Activated naive CD4-positive, alpha-beta T cell (primary cell): ENCODE measurements around the gene BPHL.
"Not testable (repeated sequence)": the region's sequence is repeated elsewhere in the genome, so short reads cannot be mapped to it uniquely, and the experiment has no call there.

Source experiments
- DNase-seq, 4 experiments: peaks; one replicate each; lab custom pipeline; 2025; lab: John Stamatoyannopoulos, UW

Gene BPHL

DNA sequence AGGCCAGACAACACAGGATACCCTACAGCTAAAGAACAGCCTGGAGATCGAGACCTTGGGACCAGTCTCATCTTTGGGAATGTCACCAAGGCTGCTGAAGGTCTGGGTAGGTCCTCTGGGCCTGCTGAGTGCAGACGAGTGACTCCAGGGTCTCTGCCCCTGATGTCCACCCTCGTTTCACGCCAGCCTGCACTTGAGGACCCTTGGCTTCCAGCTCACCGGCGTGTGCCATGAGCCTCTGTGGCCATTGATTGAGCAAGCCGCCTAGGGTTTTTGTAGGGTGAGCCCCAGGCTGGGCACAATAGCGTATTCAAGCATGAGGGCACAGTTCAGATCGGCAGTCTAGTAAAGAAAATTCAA lies 4.3 kb downstream of the BPHL start:
- DNase-seq, result no peak

DNA sequence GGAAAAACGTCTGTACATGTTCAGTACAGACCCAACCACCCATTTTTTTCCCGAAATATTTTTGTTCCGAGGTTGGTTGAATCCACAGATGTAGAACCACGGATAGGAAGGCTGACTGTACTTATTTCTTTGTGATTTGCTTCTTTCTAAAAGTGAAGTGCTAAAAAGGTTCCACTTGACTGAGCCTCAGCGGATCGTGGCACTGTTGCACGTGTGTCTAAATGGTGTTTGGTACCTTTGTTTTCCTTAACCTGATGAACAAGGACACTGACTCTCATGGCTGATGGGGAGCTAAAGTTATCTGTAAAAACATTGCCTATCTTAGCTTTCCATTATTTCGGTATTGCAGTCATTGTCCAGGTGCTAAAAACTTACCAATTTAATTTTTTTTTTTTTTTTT lies 6.2 kb downstream of the BPHL start:
- no peak for DNase-seq

DNA sequence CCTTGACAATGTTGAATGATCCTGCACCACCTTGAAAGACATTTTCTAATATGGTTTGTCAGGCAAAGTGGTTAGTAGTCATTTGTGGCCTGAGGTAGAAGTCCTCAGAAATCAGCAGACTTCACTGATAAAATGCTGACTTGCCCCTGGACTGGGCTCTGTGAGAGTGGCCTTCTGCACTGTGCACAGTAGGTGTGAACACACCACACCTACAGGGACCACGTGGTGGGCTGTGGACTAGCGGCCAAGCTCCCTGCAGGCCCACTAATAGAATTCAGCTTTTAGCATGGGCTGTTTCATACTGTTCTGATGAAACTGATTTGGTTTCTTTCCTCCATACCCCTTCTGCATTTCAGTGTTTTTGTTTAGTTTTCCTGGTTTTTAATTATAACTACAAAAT lies 7.3 kb downstream of the BPHL start:
- DNase-seq, result no peak

DNA sequence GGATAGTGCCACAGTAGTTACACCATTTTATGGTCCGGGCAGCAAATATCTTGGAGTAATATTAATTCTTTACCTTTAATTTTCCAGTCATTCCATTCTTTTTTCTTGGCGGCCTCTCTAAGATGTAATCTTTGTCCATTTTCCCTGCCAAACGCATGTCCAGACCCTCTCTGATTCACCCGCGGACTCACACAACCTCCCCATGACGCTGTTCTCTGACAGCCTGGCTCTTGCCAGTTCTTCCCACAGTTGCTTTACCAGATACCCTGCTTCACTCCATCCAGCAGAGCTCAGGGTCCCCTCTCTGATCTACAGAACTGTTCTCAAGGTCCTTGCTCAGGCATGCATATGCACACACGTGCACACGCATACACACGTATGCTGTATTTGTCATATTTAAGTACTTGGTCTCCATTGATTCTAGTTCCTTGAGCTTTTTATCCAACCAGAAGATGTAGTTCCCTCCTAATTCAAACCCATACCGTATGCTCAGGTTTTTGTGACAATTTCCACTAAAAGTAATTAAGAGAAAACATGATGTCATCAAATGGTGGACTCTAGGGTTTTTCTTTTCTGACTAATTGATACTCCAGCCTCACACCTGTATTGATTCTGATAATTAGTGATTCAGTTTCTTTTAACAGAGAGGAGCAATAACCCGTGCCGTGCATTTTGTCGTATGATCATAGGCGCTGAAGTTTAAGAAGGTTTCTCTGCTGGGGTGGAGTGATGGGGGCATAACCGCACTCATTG lies 10.0 kb downstream of the BPHL start:
- no peak for DNase-seq

DNA sequence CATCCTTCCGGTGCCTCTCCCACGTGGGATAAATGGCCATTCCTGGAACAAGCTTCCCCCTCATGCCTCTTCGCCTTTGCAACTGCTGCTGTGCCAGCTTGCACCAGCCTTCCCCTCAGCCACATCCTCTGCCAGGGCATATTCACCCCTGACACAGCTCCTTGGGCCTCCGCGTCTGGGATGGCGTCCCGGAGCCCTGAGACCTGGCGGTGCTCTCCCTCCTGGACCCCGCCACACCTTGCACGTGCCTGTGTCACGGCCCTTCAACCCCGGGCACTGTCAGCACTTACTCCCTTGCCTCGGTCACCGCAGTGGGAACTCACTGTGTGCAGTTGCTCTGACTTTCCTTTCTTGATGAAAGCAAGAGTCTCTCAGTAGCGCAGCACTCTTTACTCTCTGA lies 13.2 kb downstream of the BPHL start:
- no peak for DNase-seq

DNA sequence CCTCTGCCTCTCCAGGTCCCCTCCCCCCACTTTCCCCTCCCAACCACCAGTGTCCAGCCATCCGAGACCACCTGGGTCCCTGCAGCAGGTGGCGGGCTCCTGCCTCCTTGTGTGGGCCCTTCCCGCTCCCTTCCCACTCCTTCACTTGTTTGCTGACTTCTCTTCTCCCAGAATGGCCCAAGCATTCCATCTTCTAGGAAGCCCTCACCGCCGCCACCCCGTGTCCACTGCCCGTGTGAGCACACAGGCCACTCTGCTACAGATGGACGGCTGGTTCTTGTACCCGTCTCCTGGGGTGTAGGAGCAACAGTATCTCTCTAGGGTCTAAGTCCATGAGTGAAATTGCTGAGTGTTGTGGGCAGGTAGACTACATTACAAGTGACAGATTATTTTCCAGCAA lies 15.0 kb downstream of the BPHL start:
- DNase-seq, result no peak

DNA sequence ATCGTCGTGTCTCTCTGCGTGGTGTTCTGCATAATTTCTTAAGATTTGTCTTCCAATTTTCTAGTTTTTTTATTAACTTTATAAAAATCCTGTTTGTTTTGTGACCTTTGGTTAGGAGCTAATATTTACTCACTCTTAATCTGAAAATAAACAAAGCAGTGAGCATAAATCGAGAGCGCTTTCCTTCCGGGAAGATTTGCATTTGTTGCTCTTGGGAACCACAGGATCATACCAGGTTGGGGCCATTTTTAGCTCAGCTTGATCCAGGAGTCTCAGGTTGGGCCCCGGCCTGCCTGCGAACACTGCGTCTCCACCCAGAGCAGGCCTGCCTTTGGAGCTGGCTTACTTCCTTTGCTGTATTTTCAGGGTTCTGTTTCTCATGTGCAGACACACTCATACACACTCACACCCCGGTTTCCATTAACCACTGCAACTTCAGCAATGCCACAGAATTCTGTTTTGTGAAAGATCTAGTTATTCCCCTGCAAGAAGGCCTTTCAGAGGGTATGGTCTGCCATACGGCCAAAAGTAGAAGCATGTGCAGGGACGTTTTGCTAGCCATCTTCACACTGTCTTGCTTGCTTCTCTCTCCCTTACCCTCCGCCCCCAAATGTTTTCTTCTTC lies 17.3 kb downstream of the BPHL start:
- DNase-seq, result no peak

DNA sequence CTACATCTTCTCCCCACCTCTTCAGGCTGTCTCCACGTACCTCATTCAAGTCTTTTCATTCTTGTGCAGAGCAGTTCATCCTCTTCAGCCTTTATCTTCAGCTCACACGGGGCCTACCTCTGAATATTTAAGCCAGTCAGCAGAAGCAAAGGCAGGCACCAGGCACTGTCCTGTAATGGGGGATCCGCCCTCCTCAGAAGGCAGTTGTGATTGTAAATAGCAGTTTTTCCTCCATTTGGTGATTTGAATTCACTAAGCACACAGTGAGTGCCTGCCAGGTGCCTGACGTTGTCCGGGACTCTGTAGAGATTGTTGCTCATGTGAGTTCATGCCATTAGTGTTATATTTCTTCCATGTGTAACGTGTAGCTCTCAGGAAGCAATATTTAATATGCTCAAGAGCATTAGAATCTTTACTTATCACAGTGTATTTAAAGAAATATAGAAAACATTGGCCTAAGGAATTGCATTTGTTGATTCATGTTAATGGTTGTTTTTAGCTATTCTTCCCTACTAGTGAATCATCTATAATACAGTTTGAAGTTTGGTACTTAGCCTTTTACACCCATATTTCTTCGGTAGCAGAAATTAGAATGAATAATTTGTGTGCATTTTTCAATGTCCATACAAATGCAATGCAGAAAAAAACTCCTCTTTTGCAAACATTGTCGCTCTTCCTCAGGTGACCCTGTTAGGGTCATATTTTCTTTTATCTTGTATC lies 17.9 kb downstream of the BPHL start:
- no peak for DNase-seq

DNA sequence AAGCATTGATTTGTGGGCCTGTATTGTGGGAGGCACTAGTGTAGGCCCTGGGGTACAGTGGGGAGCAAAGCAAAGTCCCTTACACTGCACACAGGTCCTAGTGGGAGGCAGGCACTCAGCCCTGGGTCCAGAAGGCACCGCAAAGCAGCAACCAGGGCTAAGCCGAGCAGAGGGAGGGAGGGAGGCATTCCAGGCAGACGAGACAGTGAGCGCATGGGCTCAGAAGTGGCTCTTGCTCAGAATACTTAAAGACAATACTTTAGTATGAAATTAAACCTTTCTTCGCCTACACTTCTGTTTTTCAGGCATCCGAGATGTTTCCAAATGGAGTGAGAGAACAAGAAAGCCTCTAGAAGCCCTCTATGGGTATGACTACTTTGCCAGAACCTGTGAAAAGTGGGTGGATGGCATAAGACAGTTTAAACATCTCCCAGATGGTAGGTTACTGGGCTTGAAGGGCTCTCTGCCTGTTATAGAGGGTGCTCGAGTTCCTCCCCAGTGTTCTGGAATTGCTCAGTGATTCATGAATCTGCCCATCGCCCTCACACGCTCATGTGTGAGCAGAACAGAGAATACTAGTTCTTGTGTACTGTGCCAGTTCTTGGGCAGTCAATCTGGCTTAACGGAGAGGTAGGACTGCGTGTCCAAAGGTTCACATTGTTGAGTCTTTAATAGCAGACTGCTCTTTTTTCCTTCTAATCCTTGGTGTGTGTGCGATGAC lies 18.7 kb downstream of the BPHL start:
- DNase-seq, result no peak

DNA sequence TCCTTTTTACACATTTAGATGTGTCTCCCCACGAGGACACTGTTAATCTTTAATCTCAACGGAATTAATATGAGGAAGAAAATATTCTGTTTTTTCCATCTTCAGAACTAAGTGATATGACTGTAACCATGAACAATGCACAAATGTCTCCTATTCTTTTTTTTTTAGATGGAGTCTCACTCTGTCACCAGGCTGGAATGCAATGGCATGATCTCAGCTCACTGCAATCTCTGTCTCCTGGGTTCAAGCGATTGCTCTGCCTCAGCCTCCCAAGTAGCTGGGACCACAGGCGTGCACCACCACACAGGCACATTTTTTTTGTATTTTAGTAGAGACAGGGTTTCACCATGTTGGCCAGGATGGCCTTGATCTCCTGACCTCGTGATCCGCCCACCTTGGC lies 19.4 kb downstream of the BPHL start:
- not testable (repeated sequence) for DNase-seq

DNA sequence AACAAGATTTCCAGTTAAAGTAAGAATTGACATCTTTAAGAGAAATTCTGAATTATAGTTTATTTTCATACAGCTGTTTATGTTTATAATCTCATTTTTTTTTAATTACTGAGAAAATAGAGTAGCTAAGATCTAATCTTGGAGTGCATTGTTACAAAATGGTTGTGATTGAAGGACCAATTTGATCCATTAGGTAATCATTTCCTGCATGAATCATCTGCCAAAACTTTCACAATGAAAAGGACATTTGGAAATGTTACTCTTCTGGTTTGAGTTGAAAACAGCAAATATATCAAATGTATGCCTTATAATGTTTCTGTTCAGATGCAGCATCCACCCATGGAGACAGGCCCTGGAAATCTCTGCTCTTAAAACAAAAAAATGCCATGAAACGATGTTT lies 19.8 kb downstream of the BPHL start:
- no peak for DNase-seq

DNA sequence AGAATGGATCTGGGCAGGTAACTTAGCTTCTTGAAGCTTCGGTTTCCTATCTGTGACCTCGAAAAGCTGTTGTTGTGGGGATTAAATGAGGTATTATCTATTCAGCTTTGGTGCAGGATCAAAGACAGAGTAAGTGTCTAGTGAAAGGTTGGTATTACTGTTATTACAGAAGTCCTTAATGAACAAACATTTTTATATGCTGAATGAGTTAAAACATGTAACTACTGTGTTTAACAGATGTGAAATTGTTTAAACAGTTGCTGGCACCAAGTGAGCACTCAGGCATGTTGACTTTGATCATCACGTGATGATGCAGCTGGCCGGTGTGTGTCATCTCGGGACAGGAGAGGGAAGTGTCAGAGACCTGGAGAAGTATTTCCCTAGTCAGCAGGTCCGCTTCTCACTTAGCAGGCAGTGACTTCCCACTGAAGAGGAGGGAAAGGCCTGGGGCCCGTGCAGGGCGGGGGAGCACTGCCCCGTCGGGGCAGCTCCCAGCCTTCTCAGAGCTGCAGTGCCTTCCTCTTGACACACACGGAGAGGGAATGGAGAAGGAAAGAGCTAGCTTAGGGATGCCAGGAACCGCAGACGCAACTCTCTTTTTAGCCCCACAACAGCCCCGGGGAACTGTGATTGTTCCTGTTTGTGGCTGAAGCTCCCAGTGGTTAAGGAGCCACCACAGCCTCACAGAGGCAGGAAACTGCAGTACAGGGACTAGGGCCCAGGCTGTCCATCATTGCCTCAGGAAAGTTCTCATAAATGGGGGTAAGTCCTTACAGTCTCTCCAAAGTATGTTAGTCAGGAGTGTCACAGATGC lies 20.8 kb downstream of the BPHL start:
- no peak for DNase-seq

DNA sequence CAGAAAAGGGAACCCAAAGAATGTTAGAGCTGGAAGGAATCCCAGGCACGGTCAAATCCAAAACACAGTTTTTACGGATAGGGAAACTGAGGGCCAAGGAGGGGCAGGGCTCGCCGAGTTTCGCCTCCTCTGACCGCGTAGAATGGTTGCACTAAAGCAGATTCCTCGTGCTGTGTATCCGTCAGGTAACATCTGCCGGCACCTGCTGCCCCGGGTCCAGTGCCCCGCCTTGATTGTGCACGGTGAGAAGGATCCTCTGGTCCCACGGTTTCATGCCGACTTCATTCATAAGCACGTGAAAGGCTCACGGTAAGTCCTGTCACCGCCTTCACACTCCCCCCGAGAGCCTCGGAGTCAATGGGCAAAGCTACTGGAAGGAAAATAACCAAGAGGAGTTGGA lies 21.7 kb downstream of the BPHL start:
- no peak for DNase-seq

DNA sequence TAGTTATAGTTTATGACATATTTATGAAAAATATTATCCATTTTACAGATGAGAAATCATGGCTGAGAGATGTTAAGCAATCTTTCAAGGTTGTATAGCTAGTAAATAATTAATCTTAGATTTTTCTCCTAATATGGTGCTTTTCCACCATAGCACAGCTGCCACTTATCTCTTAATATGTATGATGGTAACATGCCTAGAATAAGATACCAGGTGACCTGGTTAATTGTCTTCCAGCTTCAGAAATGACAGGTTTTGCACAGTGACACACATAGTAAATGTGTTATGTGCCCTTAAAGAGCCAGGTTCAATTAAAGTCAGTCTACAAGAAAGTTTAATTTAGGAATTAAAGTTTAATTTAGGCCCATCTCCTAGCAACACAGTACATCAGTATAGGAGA lies 24.0 kb downstream of the BPHL start:
- DNase-seq, result no peak

DNA sequence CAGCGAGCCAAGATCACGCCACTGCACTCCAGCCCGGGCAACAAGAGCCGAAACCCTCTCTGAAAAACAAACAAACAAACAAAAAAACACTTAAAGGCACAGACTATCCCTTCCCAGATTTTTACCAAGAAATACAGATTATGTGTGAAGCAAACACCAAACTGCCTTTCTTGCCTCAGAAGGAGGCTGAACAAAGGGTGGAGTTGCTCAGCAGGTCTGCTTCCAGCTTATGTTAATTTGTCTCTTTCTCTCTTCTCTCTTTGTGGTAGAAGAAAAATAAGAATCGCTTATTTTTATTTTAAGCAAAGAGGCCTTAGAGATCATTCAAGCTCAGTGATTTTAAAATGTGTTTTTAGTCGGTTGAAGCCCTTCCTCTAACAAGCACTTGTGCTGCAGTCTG lies 24.6 kb downstream of the BPHL start:
- DNase-seq, result no peak

DNA sequence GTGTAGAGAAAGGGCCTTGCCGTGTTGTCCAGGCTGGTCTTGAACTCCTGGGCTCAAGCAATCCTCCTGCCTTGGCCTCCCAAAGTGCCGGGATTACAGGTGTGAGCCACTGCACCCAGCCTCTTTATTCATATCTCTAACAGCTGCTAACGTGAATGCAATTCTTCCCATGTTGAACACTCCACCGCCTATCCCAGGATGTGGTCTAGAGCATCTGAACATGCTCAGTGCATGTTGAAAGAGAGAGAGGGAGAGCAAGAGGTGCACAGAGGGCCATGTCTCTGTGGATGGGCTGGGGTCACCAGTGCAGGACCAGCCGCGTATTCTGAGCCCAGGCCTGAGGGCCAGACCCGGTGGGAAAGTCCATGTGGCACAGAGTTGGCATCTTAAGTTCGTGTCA lies 26.1 kb downstream of the BPHL start:
- DNase-seq, result no peak

DNA sequence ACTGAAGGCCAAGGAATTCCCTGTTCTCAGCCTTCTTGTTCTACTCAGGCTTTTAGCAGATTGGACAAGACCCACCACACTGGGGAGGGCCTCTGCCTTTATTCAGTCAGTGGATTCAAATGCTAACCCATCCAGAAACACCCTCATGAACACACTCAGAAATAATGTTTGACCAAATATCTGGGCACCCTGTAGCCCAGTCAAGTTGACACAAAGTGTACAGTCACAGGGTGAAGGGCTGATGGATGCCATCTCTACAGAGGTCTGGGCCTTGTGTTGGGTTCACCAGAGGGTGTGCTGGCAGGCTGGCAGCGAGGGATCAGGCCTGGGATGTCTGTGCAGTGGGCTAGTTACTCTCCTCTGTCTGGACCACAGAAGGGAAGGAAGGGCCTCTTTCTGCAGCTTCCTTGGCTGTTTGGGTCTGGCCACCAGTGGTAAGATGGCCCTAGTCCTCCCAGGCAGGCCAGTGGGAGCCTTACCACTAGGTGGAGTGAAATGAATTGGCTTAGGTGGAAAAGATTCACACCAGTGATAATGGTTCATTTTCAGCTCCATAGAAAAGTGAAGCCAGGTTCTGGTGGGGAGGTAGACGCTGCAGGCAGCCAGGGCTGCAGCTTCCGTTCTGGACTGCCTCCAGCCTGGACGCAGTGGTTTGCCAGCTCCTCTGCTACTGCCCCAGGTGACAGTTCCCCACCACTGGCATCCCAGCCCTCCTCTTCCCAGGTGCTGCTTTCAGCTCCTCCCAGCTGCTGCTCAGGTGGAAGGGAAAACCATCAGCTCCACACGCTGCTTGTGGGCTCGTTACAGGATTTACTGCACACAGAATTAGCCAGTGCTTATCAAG lies 29.6 kb downstream of the BPHL start:
- no peak for DNase-seq

DNA sequence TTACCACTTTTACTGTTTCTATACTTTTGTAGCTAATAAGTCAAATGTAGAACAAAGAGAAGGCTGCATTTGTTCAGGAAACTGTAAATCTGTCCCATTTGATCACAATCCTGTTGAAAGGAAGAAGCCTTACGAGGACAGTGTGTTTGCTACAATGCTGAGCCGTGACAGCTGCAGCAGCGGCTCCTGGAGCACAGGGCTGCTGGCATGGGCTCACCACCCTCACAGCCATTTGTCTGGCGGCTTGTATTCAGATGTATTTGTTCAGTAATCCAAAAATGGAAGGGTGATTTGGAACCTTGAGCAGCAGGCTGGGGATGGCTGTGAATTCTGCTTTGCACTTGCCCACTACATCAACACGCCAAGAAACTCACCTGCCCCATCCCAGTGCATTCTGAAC lies 33.2 kb downstream of the BPHL start:
- no peak for DNase-seq

DNA sequence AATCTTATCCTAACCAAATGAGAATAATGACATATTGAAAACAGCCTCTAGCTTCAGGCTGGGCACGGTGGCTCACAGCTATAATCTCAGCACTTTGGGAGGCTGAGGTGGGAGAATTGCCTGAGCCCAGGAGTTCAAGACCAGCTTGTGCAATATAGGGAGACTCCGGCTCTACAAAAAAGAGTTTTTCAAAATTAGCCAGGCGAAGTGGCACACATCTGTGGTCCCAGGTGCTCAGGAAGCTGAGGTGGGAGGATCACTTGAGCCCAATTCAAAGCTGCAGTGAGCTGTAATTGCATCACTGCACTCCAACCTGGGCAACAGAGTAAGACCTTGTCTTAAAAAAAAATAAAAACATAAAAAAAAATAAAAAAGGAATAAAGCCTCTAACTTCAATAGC lies 34.2 kb downstream of the BPHL start:
- no peak for DNase-seq

DNA sequence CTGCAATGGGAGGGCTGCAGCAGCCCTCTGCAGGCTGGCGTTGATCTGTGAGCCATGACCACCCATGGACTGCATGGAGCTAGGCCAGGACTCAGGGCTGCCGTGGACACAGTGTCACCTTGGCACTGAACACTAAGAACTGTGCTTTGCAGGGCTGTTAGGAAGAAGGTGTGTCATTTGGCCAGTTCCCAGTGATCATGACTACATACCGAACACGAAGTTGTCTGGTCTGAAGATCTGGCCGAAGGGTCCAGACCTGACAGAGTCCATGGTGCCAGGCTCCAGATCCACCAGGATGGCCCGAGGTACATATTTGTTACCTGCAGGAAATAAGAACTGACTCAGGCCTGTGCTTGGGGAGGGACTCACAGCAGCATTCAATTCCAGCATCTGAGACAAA lies 36.9 kb downstream of the BPHL start:
- not testable (repeated sequence) for DNase-seq
